T47D (cell line): ENCODE measurements around the gene SACS.

Experiments
- DNase-seq, 2 experiments: peaks; one replicate each; pipeline versions ENCODE4 v3.0.0 to v3.0.0-alpha.2; 2011 to 2012; ENCODE audit warnings: low read depth in 1 of 2, low spot score in 1 of 2
- JUND ChIP-seq: IDR thresholded peaks from 2 replicates; pipeline ENCODE4 v1.6.1; 2012; ENCODE audit warnings: low read depth
- in situ Hi-C: cut with HindIII; loops from 2 replicates; pipeline ENCODE4 v1.10.0; 2016; ENCODE audit warnings: low sequenced_read_pairs, low pct_unique_long_range_greater_than_20kb

SACS gene

DNA sequence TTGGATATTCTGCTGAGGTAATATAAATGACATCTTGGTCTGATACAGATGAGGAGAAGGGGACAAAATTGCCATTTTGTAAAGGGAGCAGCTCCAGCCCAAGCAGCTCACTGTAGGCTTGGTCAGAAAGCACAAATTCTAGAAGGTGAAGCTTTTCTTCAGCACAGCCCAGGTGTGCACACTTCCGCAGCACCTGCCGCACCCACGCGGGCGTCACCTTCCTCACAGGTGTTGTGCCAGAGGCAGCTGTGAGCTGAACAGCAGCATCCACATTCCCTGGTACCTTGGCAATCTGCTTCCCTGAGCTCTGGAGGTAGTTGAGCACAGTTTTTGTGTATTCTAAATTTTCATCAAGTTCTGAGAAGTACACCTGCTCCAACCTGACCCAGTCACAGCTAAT, 79.0 kb downstream of the SACS start:
- in situ Hi-C loops = no loop called here
- no peak for TF ChIP-seq JUND
- no peak for DNase-seq

DNA sequence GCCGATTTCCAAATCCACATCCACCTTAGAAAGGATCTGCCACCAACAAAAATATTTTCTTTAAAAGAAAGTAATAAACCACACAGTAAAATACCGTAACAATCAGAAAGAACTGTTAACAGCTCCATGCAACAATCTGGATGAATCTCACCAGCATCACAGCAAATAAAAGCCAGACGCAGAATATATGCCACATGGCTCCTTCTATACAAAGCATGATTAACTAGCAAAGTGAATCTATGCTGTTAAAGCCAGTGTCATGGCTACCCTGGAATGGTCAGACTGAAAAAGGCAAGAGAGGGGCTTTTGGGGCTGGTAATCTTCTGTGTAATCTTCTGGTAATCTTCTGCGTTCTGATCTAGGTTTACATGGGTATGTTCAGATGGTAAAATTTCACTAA, 81.3 kb downstream of the SACS start:
- no peak for TF ChIP-seq JUND
- in situ Hi-C loops = no loop called here
- no peak for DNase-seq

DNA sequence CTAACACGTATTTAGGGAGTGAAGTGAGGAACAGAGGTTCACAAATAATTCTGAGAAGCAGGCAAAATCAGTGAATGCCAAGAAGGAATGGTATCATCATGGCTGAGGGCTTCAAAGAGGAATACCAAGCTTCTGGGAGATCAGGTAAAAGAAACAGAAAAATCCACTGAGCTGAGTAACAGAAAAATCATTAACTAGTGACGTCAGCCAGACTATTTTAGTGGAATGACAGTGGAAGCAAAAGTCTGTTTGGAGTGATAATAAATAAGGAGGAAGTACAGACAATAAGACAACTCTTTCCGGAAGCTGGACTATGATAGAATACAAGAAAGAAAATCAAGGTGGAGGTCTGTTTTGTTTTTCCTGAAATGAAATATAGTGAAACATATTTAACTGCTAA, 83.5 kb downstream of the SACS start:
- in situ Hi-C loops = no loop called here
- no peak for TF ChIP-seq JUND
- no peak for DNase-seq

DNA sequence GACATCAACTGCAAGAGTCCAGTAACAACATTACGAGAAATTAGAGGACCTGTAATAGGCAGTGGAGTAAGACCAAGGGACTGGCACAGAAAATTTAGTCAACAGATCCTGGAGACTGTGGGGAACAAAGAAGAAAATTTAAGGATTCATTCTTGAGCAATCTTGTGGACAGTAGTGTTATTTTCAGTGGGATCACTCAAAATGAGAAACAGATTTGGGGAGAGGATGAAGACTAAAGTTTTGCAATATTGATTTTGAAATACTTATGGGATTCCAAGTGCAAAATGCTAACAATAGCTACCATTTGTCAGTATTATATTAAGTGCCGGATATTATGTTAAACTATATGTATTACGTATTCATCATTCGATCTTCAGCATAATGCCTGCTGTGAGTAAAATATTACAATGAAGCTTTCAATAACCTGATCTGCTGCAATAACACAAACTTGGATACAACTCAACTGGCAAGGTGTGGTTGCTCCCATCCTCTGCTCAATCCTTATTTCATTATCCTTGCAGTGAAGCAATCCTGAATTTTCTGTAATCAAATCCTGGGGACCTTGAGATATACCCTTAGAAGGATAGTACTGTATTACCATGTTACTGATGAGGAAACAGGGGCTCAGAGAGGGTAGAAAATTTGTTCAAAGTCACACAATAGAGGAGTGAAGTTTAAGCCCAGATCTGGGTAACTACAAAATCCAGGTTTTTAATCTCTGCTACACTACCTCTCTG, 84.2 kb downstream of the SACS start:
- in situ Hi-C loops = no loop called here
- no peak for TF ChIP-seq JUND
- DNase-seq = no peak

DNA sequence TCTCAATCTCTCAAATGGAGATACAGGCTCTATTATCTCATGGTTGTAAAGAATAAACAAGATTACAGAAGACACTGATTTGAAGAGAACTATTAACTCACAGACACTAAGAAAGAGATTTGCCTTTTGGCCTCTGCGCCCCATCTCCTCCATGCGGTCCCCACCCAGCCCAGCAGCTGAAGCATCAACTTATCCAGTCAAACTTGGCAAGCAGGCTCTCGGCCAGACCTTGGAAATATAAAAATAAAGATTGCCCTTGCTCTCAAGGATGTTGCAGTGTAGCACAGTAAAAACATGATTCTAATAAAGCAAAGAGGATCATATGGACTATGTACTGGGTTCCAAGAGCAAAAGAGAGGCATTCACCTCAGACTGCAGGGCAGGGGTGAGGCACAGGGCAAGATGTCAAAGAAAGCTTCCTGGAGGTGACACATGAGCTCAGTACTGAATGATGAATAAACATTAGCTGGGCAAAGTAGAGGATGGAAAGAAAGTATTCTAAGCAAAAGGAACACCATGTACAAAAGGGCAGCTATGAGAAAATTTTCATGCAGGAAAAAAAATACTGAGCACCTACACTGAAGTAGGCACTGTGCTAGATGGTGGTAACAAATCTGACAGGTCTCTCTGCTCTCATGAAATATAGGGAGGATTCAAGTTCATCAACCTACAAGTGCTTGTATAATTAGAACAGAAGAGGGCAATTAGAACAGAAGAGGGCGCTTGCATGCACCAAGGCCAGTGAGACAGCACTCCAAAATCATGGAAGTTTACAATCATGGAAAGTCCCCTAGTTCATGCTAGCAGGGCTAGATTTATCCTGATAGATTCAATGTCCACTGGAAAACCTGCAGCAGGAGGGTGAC, 85.0 kb downstream of the SACS start:
- DNase-seq = no peak
- in situ Hi-C loops = no loop called here
- no peak for TF ChIP-seq JUND

DNA sequence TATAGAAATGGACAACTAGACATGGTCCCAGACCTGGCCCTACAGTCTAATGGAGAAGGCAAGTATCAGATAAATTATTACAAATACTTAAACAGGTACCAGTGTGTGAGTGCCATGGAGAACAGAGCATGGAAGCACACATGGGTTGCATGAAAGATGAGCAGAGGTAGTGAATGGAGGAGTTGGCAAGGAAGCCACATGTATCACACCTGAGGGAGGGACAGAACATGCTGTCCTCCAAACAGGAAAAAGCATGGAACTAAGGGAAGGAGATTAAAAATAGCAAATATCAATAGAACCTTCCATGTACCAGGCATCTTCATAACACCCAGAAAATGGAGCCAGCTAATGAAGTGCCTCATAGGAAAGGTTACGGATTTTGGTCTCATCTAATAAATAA, 85.9 kb downstream of the SACS start:
- in situ Hi-C loops = no loop called here
- no peak for TF ChIP-seq JUND

DNA sequence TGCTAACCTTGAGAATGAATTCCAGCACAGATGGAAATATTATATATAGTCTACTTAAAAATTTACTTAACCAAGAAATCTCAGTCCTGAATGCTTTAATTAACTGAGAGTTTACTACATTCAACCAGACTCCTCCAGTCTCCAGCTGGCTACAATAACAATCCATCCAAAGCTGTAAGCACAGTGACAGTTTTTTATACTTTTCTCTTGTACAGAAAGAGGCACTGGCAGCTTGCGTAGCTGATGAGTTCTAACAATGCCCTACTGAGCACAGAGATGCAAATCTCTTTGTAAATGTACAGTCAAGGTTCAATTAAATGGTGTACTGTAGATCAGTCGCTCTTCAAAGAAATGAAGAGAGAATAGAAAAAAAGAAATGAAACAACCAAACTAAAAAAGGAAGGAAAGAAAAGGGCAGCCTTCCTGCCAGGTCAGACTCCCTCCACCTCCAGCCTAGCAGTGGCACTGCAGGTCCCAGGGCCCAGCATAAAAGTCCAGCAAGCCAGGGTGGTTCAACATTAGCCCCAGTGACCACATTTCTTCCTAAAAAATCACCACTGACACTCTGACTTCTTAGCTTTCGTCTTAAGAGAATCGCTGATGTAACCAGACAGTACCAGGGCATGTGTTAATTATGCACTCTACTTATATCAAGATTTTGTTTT, 88.4 kb downstream of the SACS start:
- TF ChIP-seq JUND = no peak
- DNase-seq = no peak
- in situ Hi-C loops = no loop called here

More for the DNA sequence above, 85.9 kb downstream of the SACS start:
- DNase-seq = no peak

DNA sequence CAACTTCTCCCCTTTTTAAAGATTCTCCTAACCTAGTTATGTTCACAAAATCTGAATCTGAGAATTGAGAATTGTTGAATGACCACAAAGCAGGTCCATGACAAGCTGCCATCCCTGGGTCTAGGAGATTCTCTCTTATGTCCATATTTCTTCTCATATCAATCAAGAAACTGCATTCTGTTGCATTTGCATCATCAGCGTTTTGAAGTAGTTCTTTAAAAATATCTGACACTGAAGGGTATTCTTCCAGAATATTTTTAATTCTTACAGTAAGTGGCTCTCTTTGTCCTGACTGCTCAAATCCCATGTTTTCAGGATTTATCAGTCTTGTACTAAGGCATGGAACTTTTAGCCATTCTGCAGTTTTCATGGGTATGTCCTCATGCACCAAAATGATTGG, 94.3 kb downstream of the SACS start:
- DNase-seq = no peak
- in situ Hi-C loops = no loop called here
- no peak for TF ChIP-seq JUND

DNA sequence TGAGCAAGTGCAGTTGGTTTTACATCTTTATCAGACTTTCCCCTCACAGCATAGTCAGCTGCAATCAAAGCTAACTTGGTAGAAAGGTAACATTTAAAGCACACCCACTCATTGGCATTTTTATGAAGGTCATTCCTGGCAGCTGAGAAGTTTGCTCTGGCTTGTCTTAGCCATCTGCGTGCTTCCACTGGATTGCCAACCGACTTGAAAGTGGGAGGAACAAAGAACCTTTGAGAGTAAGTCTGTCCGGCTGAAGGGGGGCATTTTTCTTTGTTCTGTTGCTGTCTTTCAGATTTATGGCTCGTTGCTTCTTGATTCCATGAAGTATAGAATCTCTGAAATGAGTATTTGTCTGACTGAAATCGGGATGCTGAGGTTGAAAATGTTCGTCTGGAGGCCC, 103.1 kb downstream of the SACS start:
- no peak for DNase-seq
- in situ Hi-C loops = no loop called here
- no peak for TF ChIP-seq JUND

DNA sequence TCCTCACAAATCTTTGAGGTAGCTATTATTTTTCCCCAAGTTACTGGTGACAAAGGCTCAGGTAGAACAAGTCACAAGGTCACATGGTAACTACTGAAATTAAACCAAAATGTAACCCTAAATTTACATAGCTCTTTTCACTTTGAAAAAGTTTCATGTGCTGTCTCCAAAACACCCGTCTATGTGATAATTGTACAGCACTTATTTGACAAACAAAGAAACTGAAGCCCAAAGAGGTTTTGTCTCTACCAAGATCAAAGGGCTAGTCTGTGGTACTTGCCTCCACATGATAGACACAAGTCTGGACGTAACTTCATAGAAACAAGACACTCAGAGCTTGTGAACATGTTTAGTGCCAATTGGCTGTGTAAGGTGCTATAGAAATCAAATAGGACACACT, 108.3 kb downstream of the SACS start:
- DNase-seq = no peak
- in situ Hi-C loops = no loop called here
- no peak for TF ChIP-seq JUND

DNA sequence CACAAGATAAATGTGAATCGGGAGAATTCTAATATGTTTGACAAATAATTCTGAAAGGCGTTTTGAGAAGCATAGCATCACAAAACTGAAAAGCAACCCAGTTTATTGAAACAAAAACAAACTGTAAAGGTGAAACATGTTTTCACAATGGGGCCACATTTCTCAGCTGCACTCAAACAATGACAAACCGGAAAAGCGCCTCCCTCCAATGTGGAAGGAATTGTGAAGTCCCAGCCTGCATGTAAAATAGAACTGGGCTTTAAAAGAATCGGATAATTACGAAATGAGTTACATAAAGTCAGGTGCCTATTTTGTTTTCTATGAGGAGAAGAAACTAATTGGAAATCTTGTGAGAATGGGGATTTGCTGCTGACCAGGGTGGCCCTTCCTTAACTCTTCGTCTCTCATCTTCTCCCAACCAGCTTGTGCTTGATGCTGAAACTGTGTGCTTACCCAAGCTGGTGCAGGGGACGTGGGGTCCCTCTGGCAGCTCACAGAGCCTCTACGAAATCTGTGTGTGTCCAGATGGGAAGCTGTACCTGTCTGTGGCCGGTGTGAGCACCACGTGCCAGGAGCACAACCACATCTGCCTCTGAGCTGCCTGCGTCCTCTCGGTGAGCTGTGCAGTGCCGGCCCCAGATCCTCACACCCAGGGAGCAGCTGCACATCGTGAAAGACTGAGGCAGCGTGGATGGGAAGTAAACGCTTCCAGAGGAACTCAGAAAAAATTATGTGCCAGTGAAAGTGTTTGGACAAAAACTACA, 109.4 kb downstream of the SACS start:
- in situ Hi-C loops = no loop called here
- no peak for TF ChIP-seq JUND
- peak in 1 of 2 experiments; percentile 2 for DNase-seq

DNA sequence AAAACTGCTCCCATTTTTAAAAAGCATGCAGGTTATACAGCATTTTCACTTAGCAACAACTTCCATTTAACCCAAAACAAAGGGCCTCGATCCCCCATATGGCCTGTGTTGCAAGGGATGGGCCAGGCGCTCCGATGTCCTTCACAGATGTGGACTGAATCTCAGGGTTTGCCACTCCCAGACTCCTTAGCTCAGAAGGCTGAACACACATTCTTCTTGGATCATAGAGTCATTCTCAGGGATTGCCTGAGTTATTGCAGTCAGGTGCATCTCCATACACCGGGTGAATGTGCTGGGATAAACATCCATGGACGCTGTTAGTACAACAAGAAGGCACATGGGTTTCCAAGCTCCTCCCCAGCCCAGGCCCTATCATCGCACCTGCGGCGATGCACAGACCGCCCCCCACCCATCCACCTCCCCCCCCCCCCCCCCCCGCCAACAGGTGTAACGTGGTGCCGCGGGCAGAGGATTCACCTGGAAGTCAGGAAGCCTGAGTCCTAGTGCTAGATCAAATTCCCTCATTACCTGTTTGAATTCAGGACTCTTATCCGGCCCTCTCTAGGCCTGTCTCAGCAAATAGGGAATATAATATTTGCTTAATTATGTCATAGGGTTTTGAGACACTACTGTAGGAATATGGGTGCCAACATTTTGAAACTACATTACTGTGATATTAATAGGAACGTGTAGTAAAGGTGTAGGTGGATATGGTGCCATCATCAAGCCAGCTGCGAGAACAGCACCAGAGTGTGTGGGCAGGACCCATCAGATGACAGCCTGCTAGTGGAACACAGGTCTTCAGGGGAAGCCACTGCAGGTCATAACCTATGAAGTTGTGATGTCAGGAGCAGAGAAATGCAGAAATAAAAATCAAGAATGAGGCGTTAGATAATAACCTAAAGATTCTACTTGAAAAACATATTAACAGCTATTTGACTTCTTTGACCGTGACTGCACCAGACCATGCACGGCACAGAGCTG, 110.9 kb downstream of the SACS start:
- no peak for DNase-seq
- in situ Hi-C loops = no loop called here
- TF ChIP-seq JUND = no peak
